SH-SY5Y (cell line): Measurements from ENCODE around the gene XK.

Source experiments
- GATA2 ChIP-seq: IDR thresholded peaks from 2 replicates; pipeline ENCODE4 v1.6.1; 2011; ENCODE audit warnings: mild to moderate bottlenecking, low read depth, low read length
- GATA3 ChIP-seq: IDR thresholded peaks from 2 replicates; pipeline ENCODE4 v1.6.1; 2011; ENCODE audit warnings: low read depth, mild to moderate bottlenecking, low read length, moderate library complexity

DNA sequence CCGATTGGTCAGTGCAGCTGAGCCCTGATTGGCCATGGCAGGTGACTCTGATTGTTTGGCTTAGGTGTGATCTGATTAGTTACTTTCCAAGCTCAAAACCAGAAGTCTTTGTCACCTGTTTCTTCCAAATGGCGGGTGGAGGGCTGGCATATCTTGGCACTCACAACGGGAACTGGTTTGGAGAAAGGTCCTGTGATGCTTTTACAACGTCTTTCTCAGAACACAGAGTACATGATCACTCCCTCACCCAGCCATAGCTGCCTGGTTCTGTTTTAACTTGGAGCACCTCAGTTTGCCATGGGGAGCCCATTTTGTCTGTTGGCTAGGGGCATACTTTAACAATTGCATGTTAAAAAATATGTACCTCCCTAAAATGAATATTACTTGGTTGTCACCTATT lies 13.0 kb upstream of the XK start:
- TF ChIP-seq GATA2 (no peak), GATA3 (no peak)
